IPS-18a (cell line): ENCODE results near the gene ASB18.
"Not testable (repeated sequence)": the region's sequence is repeated elsewhere in the genome, so short reads cannot be mapped to it uniquely, and the experiment has no call there.

Source experiments
- H3K27ac ChIP-seq: one replicate; pipeline ENCODE4 v1.5.1; 2013; ENCODE audit warnings: low read length
- H3K27me3 ChIP-seq: one replicate; pipeline ENCODE4 v1.6.1; 2013; ENCODE audit warnings: mild to moderate bottlenecking, low read length; ENCODE audit not compliant: control insufficient read depth, insufficient read depth
- H3K36me3 ChIP-seq: one replicate; pipeline ENCODE4 v1.6.1; 2013; ENCODE audit warnings: low read depth, low read length; ENCODE audit not compliant: control insufficient read depth
- H3K4me1 ChIP-seq: one replicate; pipeline ENCODE4 v1.6.1; 2013; ENCODE audit warnings: low read depth, low read length; ENCODE audit not compliant: control insufficient read depth
- H3K4me3 ChIP-seq: one replicate; pipeline ENCODE4 v1.5.1; 2013; ENCODE audit warnings: low read length
- H3K9ac ChIP-seq: one replicate; pipeline ENCODE4 v1.6.1; 2013; ENCODE audit warnings: mild to moderate bottlenecking, low read length, moderate library complexity
- H3K9me3 ChIP-seq: one replicate; pipeline ENCODE4 v1.6.1; 2013; ENCODE audit warnings: low read depth, low read length; ENCODE audit not compliant: control insufficient read depth

ASB18 gene

GRCh38 chr2:236295481-236295880 is 31.3 kb upstream of the ASB18 start:
- H3K27ac ChIP-seq = no peak overlapping the region
- H3K4me3 ChIP-seq = no peak overlapping the region
- no peaks in the 10 kb centered on the region for H3K27me3 ChIP-seq
- H3K4me1 ChIP-seq = no peaks in the 10 kb centered on the region
- H3K9me3 ChIP-seq = no peaks in the 10 kb centered on the region
- H3K9ac ChIP-seq = no peak overlapping the region
- no peaks in the 10 kb centered on the region for H3K36me3 ChIP-seq

- no peak overlapping the region for H3K4me3 ChIP-seq
- H3K4me1 ChIP-seq = no peaks in the 10 kb centered on the region
- no peaks in the 10 kb centered on the region for H3K9me3 ChIP-seq
- H3K36me3 ChIP-seq = no peaks in the 10 kb centered on the region
- no peak overlapping the region for H3K27ac ChIP-seq
- no peaks in the 10 kb centered on the region for H3K27me3 ChIP-seq
- no peak overlapping the region for H3K9ac ChIP-seq
Observed at GRCh38 chr2:236294647-236295046, 30.4 kb upstream of the ASB18 start.

GRCh38 chr2:236293241-236293810 is 29.1 kb upstream of the ASB18 start:
- no peak overlapping the region for H3K9ac ChIP-seq
- H3K4me1 ChIP-seq = no peaks in the 10 kb centered on the region
- H3K27ac ChIP-seq = no peak overlapping the region
- no peak overlapping the region for H3K4me3 ChIP-seq
- H3K27me3 ChIP-seq = no peaks in the 10 kb centered on the region
- H3K9me3 ChIP-seq = no peaks in the 10 kb centered on the region
- no peaks in the 10 kb centered on the region for H3K36me3 ChIP-seq

GRCh38 chr2:236291911-236292310 is 27.7 kb upstream of the ASB18 start:
- no peaks in the 10 kb centered on the region for H3K36me3 ChIP-seq
- no peaks in the 10 kb centered on the region for H3K4me1 ChIP-seq
- H3K9ac ChIP-seq = no peak overlapping the region
- H3K27me3 ChIP-seq = no peaks in the 10 kb centered on the region
- H3K4me3 ChIP-seq = no peak overlapping the region
- no peaks in the 10 kb centered on the region for H3K9me3 ChIP-seq
- no peak overlapping the region for H3K27ac ChIP-seq

- Histone ChIP-seq H3K9ac (no peak overlapping the region), H3K4me1 (no peaks in the 10 kb centered on the region), H3K4me3 (no peak overlapping the region), H3K9me3 (no peaks in the 10 kb centered on the region), H3K36me3 (no peaks in the 10 kb centered on the region), H3K27ac (no peak overlapping the region), H3K27me3 (no peaks in the 10 kb centered on the region)
Observed at GRCh38 chr2:236291476-236291875, 27.3 kb upstream of the ASB18 start.

GRCh38 chr2:236290742-236291425 is 26.7 kb upstream of the ASB18 start:
- Histone ChIP-seq H3K27ac (no peak overlapping the region), H3K9me3 (no peaks in the 10 kb centered on the region), H3K4me3 (no peak overlapping the region), H3K4me1 (no peaks in the 10 kb centered on the region), H3K9ac (no peak overlapping the region), H3K36me3 (no peaks in the 10 kb centered on the region), H3K27me3 (no peaks in the 10 kb centered on the region)

GRCh38 chr2:236289766-236290462 is 25.7 kb upstream of the ASB18 start:
- H3K27me3 ChIP-seq = no peaks in the 10 kb centered on the region

GRCh38 chr2:236288373-236288772 is 24.2 kb upstream of the ASB18 start:
- H3K27ac ChIP-seq, H3K9me3 ChIP-seq, H3K9ac ChIP-seq, H3K36me3 ChIP-seq, H3K27me3 ChIP-seq, H3K4me3 ChIP-seq, H3K4me1 ChIP-seq: not testable (repeated sequence)

More at GRCh38 chr2:236289766-236290462, 25.7 kb upstream of the ASB18 start:
- no peaks in the 10 kb centered on the region for H3K4me1 ChIP-seq
- no peak overlapping the region for H3K27ac ChIP-seq
- H3K9ac ChIP-seq = no peak overlapping the region
- no peak overlapping the region for H3K4me3 ChIP-seq
- H3K36me3 ChIP-seq = no peaks in the 10 kb centered on the region
- no peaks in the 10 kb centered on the region for H3K9me3 ChIP-seq

GRCh38 chr2:236287656-236288055 is 23.4 kb upstream of the ASB18 start:
- H3K9me3 ChIP-seq = no peaks in the 10 kb centered on the region

GRCh38 chr2:236286873-236287545 is 22.8 kb upstream of the ASB18 start:
- H3K4me3 ChIP-seq = no peak overlapping the region
- no peak overlapping the region for H3K9ac ChIP-seq

More at GRCh38 chr2:236287656-236288055, 23.4 kb upstream of the ASB18 start:
- H3K27me3 ChIP-seq = no peaks in the 10 kb centered on the region
- no peaks in the 10 kb centered on the region for H3K4me1 ChIP-seq
- H3K36me3 ChIP-seq = no peaks in the 10 kb centered on the region
- H3K9ac ChIP-seq = no peak overlapping the region
- no peak overlapping the region for H3K4me3 ChIP-seq
- H3K27ac ChIP-seq = no peak overlapping the region

GRCh38 chr2:236284208-236284607 is 20.0 kb upstream of the ASB18 start:
- no peak overlapping the region for H3K4me3 ChIP-seq
- no peak overlapping the region for H3K27ac ChIP-seq
- H3K36me3 ChIP-seq = no peaks in the 10 kb centered on the region
- H3K9me3 ChIP-seq = peaks cover 3% of the 10 kb centered on the region
- H3K9ac ChIP-seq = no peak overlapping the region
- no peaks in the 10 kb centered on the region for H3K4me1 ChIP-seq
- no peaks in the 10 kb centered on the region for H3K27me3 ChIP-seq

More at GRCh38 chr2:236286873-236287545, 22.8 kb upstream of the ASB18 start:
- no peaks in the 10 kb centered on the region for H3K27me3 ChIP-seq
- H3K4me1 ChIP-seq = no peaks in the 10 kb centered on the region
- no peak overlapping the region for H3K27ac ChIP-seq
- no peaks in the 10 kb centered on the region for H3K9me3 ChIP-seq
- H3K36me3 ChIP-seq = no peaks in the 10 kb centered on the region
